ENCODE measurements around the gene RSPO3. TPM values are rescaled to one million over a fixed set of nuclear protein-coding genes. Genes with fewer than 3 reads are reported as not detected.
"Not testable (repeated sequence)": the region's sequence is repeated elsewhere in the genome, so short reads cannot be mapped to it uniquely, and the experiment has no call there.

Gene RSPO3
- total RNA-seq, 1 donor from 2014 or later: 2.6 TPM

DNA sequence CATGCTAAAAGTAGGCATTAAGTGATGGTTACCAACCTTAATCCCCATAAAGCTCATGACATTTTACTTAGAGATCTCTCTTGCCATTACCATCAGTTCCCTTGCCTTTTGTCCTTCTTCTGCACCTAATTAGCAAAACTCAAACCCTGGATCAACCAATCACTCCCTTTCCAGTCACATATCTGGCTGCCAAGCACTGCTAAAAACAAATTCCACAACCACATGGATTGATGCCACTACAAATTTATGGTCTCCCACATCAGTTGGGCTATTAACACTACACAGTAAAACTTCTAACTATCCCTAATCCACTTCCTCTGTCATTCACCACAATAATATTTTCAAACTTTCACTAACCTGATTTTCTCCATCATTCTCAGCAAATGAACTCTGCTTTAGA is 93.9 kb downstream of the RSPO3 start:
- no peak for TF ChIP-seq EZH2 (IDR thresholded peaks at IDR 0.05; ENCODE audit: insufficient read depth, low read length)
- TF ChIP-seq, protein P1, sequence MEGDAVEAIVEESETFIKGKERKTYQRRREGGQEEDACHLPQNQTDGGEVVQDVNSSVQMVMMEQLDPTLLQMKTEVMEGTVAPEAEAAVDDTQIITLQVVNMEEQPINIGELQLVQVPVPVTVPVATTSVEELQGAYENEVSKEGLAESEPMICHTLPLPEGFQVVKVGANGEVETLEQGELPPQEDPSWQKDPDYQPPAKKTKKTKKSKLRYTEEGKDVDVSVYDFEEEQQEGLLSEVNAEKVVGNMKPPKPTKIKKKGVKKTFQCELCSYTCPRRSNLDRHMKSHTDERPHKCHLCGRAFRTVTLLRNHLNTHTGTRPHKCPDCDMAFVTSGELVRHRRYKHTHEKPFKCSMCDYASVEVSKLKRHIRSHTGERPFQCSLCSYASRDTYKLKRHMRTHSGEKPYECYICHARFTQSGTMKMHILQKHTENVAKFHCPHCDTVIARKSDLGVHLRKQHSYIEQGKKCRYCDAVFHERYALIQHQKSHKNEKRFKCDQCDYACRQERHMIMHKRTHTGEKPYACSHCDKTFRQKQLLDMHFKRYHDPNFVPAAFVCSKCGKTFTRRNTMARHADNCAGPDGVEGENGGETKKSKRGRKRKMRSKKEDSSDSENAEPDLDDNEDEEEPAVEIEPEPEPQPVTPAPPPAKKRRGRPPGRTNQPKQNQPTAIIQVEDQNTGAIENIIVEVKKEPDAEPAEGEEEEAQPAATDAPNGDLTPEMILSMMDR (IDR thresholded peaks at IDR 0.05; ENCODE audit: insufficient read depth, low read depth, low read length): no peak
- no peaks in the 10 kb centered on the region for H3K27me3 Mint-ChIP-seq (ENCODE audit: low read depth, unreplicated experiment)
- no peak overlapping the region for H3K9ac ChIP-seq (ENCODE audit: low read length)
- no peaks in the 10 kb centered on the region for H3K27me3 ChIP-seq (ENCODE audit: insufficient read depth, low read length)
- H3K4me1 Mint-ChIP-seq (ENCODE audit: low read depth, unreplicated experiment): peaks cover 4% of the 10 kb centered on the region
- no peak overlapping the region for H2AFZ ChIP-seq (ENCODE audit: low read depth, low read length)
- H3K27ac Mint-ChIP-seq (ENCODE audit: unreplicated experiment): no peak overlapping the region
- no peak overlapping the region for H3K4me2 ChIP-seq (ENCODE audit: low read length)
- no peaks in the 10 kb centered on the region for H3K79me2 ChIP-seq (ENCODE audit: insufficient read depth, low read length)
- FAIRE-seq: no peak
- DNase-seq (ENCODE audit: low read depth): no peak
- no peaks in the 10 kb centered on the region for H3K36me3 ChIP-seq (ENCODE audit: insufficient read depth, low read length)
- no peaks in the 10 kb centered on the region for H3K36me3 Mint-ChIP-seq (ENCODE audit: low read depth, unreplicated experiment)
- H3K27ac ChIP-seq (ENCODE audit: low read depth, low read length): no peak overlapping the region
- no peaks in the 10 kb centered on the region for H3K4me1 ChIP-seq (ENCODE audit: insufficient read depth, low read length)
- no peaks in the 10 kb centered on the region for H4K20me1 ChIP-seq (ENCODE audit: insufficient read depth, low read length)
- no peaks in the 10 kb centered on the region for H3K9me3 ChIP-seq (ENCODE audit: insufficient read depth, low read depth, low read length)
- H3K4me3 Mint-ChIP-seq (ENCODE audit: unreplicated experiment): no peak overlapping the region
- no peak overlapping the region for H3K4me3 ChIP-seq (ENCODE audit: insufficient read depth, low read depth, low read length)
- H3K9me3 Mint-ChIP-seq (ENCODE audit: unreplicated experiment): peaks cover 2% of the 10 kb centered on the region

DNA sequence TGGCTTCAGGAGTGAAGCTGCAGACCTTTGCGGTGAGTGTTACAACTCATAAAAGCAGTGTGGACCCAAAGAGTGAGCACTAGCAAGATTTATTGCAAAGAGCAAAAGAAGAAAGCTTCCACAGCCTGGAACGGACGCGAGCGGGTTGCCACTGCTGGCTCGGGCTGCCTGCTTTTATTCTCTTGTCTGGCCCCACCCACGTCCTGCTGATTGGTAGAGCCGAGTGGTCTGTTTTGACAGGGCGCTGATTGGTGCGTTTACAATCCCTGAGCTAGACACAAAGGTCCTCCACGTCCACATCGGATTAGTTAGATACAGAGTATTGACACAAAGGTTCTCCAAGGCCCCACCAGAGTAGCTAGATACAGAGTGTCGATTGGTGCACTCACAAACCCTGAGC is 95.6 kb downstream of the RSPO3 start:
- H4K20me1 ChIP-seq (ENCODE audit: insufficient read depth, low read length); H3K27me3 Mint-ChIP-seq (ENCODE audit: low read depth, unreplicated experiment); H3K4me1 ChIP-seq (ENCODE audit: insufficient read depth, low read length); FAIRE-seq; H3K27ac Mint-ChIP-seq (ENCODE audit: unreplicated experiment); H3K27me3 ChIP-seq (ENCODE audit: insufficient read depth, low read length); H3K27ac ChIP-seq (ENCODE audit: low read depth, low read length); DNase-seq (ENCODE audit: low read depth); H3K4me2 ChIP-seq (ENCODE audit: low read length); H3K4me1 Mint-ChIP-seq (ENCODE audit: low read depth, unreplicated experiment); H3K4me3 Mint-ChIP-seq (ENCODE audit: unreplicated experiment); H3K36me3 ChIP-seq (ENCODE audit: insufficient read depth, low read length); H3K9me3 ChIP-seq (ENCODE audit: insufficient read depth, low read depth, low read length); H3K4me3 ChIP-seq (ENCODE audit: insufficient read depth, low read depth, low read length); H3K79me2 ChIP-seq (ENCODE audit: insufficient read depth, low read length); H3K9me3 Mint-ChIP-seq (ENCODE audit: unreplicated experiment); H2AFZ ChIP-seq (ENCODE audit: low read depth, low read length); H3K36me3 Mint-ChIP-seq (ENCODE audit: low read depth, unreplicated experiment); H3K9ac ChIP-seq (ENCODE audit: low read length): not testable (repeated sequence)

DNA sequence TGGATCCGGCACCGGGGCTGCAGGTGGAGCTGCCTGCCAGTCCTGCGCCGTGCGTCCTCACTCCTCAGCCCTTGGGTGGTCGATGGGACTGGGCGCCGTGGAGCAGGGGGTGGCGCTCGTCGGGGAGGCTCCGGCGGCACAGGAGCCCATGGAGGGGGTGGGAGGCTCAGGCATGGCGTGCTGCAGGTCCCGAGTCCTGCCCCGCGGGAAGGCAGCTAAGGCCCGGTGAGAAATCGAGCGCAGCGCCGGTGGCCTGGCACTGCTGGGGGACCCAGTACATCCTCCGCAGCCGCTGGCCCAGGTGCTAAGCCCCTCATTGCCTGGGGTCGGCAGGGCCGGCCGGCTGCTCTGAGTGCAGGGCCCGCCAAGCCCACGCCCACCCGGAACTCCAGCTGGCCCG is 96.1 kb downstream of the RSPO3 start:
- not testable (repeated sequence) for H3K4me1 ChIP-seq (ENCODE audit: insufficient read depth, low read length); H3K27ac ChIP-seq (ENCODE audit: low read depth, low read length); H3K79me2 ChIP-seq (ENCODE audit: insufficient read depth, low read length); H4K20me1 ChIP-seq (ENCODE audit: insufficient read depth, low read length); H3K36me3 Mint-ChIP-seq (ENCODE audit: low read depth, unreplicated experiment); H3K27me3 Mint-ChIP-seq (ENCODE audit: low read depth, unreplicated experiment); H3K4me2 ChIP-seq (ENCODE audit: low read length); H3K4me1 Mint-ChIP-seq (ENCODE audit: low read depth, unreplicated experiment); H3K4me3 ChIP-seq (ENCODE audit: insufficient read depth, low read depth, low read length); H2AFZ ChIP-seq (ENCODE audit: low read depth, low read length); FAIRE-seq; H3K27me3 ChIP-seq (ENCODE audit: insufficient read depth, low read length); H3K9me3 Mint-ChIP-seq (ENCODE audit: unreplicated experiment); H3K27ac Mint-ChIP-seq (ENCODE audit: unreplicated experiment); H3K9me3 ChIP-seq (ENCODE audit: insufficient read depth, low read depth, low read length); H3K9ac ChIP-seq (ENCODE audit: low read length); DNase-seq (ENCODE audit: low read depth); H3K4me3 Mint-ChIP-seq (ENCODE audit: unreplicated experiment); H3K36me3 ChIP-seq (ENCODE audit: insufficient read depth, low read length)

DNA sequence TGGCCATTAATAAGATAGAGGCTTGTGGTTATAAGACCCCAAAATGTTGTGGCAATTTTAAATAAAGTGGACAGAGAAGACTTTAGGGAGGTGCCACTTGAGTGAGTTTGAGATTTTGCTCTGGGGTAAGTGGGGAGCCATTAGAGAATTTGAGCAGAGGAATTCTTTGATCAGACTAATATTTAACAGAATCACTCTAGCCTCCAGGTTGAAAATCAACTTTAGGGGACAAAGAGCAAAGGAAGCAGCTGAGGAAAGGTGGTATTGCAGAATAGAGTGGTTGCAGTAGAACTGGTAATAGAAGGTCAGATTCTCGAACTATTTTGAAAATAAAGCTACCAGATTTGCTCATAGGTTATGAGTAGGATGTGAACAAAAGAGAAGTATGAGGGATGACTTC is 97.5 kb downstream of the RSPO3 start:
- Histone ChIP-seq H3K27ac (ENCODE audit: low read depth, low read length) (no peak overlapping the region), H3K9me3 (ENCODE audit: insufficient read depth, low read depth, low read length) (no peaks in the 10 kb centered on the region), H3K9ac (ENCODE audit: low read length) (no peak overlapping the region), H3K4me3 (ENCODE audit: insufficient read depth, low read depth, low read length) (no peak overlapping the region), H3K4me1 (ENCODE audit: insufficient read depth, low read length) (no peaks in the 10 kb centered on the region), H4K20me1 (ENCODE audit: insufficient read depth, low read length) (no peaks in the 10 kb centered on the region), H3K4me2 (ENCODE audit: low read length) (no peak overlapping the region), H3K79me2 (ENCODE audit: insufficient read depth, low read length) (no peaks in the 10 kb centered on the region), H3K36me3 (ENCODE audit: insufficient read depth, low read length) (no peaks in the 10 kb centered on the region), H2AFZ (ENCODE audit: low read depth, low read length) (no peak overlapping the region), H3K27me3 (ENCODE audit: insufficient read depth, low read length) (no peaks in the 10 kb centered on the region)
- FAIRE-seq (no peak), DNase-seq (ENCODE audit: low read depth) (no peak)
- no peak overlapping the region for H3K4me3 Mint-ChIP-seq (ENCODE audit: unreplicated experiment)
- no peak overlapping the region for H3K27ac Mint-ChIP-seq (ENCODE audit: unreplicated experiment)
- H3K36me3 Mint-ChIP-seq (ENCODE audit: low read depth, unreplicated experiment): no peaks in the 10 kb centered on the region
- peaks cover 2% of the 10 kb centered on the region for H3K9me3 Mint-ChIP-seq (ENCODE audit: unreplicated experiment)
- no peaks in the 10 kb centered on the region for H3K27me3 Mint-ChIP-seq (ENCODE audit: low read depth, unreplicated experiment)
- H3K4me1 Mint-ChIP-seq (ENCODE audit: low read depth, unreplicated experiment): no peaks in the 10 kb centered on the region
- no peak for TF ChIP-seq EZH2 (IDR thresholded peaks at IDR 0.05; ENCODE audit: insufficient read depth, low read length)
- TF ChIP-seq, protein P1 (IDR thresholded peaks at IDR 0.05; ENCODE audit: insufficient read depth, low read depth, low read length): no peak
